ENCODE results near the gene CCNJL.

CCNJL gene

DNA sequence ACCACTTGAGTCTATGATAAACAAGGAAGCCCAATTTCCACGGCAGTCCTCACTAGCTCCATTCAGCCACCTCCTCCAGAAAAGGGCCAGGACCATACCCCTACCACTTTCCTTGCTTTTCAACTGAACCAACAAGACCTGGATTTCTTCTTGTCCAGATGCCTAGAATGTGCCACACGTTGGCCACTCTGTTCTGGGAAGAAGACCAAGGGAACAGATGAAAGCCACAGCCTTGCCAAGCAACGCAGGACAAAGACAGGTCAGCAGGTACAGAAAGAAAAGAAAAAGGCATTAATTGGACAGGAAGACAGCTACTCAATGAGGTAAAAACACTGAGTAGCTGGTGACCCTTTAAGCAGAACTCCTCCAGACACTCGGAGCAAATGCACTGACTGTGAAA is 2.2 kb downstream of the CCNJL start:
- H3K36me3 ChIP-seq (ENCODE audit: control insufficient read depth in 4 of 4, insufficient read depth in 4 of 4, low read length in 3 of 4), result no peaks in the 10 kb centered on the region
- POLR2A ChIA-PET, result no interaction called here
- no peaks in the 10 kb centered on the region for H3K9me3 ChIP-seq (ENCODE audit: control extremely low read depth in 1 of 5, control insufficient read depth in 4 of 5, insufficient read depth in 2 of 5, low read depth in 1 of 5, low read length in 4 of 5)
- peaks cover 0 to 55% (median 21%) of the 10 kb centered on the region in 5 experiments for H3K27me3 ChIP-seq (replicated peaks in 2 of 5; ENCODE audit: control insufficient read depth in 4 of 5, insufficient read depth in 5 of 5, low read length in 4 of 5)
- H3K4me1 ChIP-seq (ENCODE audit: control extremely low read depth in 1 of 4, control insufficient read depth in 4 of 4, insufficient read depth in 4 of 4, low read length in 3 of 4), result peaks cover 3 to 19% (median 17%) of the 10 kb centered on the region in 4 experiments
- no peak for DNase-seq
- no peak overlapping the region for H3K27ac ChIP-seq (ENCODE audit: insufficient read depth in 1 of 2, low read depth in 1 of 2, low read length in 2 of 2, poor library complexity in 1 of 2, severe bottlenecking in 2 of 2)
- WGBS (ENCODE audit: insufficient coverage), result 90% methylated on average over 4 of the region's 4 CpGs
- peak overlapping the region in 1 of 7 experiments; percentile 42 for H3K4me3 ChIP-seq (ENCODE audit: control insufficient read depth in 1 of 7, extremely low read depth in 1 of 7, insufficient read depth in 4 of 7, low read depth in 2 of 7, low read length in 6 of 7)
- CTCF ChIA-PET, result interaction anchor here (0.7 to 1.7 kb wide), 2 partner anchors 32 to 288 kb away, joined by 3 read pairs; no protein-coding TSS in a partner anchor

DNA sequence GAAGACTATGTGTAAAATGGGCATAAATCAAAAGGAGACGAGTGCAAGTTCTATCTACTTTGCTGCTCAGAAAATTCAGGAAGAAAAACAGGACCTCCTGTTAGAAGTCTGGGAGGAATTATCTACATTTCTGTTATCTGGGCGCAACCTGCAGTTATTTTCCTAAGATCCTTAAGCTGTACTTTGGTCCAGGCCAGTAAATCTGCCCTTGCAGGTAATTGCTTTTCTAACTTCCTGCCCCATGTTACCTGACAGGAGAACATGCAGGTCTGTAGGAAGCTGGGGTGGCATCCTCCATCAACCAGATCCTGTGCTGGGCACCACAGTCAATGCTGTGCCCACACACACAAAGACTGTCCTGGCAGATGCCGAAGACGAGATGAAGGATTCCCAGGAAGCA is 5.7 kb downstream of the CCNJL start:
- no peak for DNase-seq
- CTCF ChIA-PET, result interaction anchor here (1.9 kb wide), 1 partner anchor 9 kb away, joined by 5 read pairs; no protein-coding TSS in a partner anchor
- peaks cover 0 to 4% (median 3%) of the 10 kb centered on the region in 4 experiments for H3K4me1 ChIP-seq (ENCODE audit: control extremely low read depth in 1 of 4, control insufficient read depth in 4 of 4, insufficient read depth in 4 of 4, low read length in 3 of 4)
- no peaks in the 10 kb centered on the region for H3K9me3 ChIP-seq (ENCODE audit: control extremely low read depth in 1 of 5, control insufficient read depth in 4 of 5, insufficient read depth in 2 of 5, low read depth in 1 of 5, low read length in 4 of 5)
- whole genome bisulfite sequencing (ENCODE audit: insufficient coverage), result 87% methylated on average over 4 of the region's 4 CpGs
- H3K27me3 ChIP-seq (replicated peaks in 2 of 5; ENCODE audit: control insufficient read depth in 4 of 5, insufficient read depth in 5 of 5, low read length in 4 of 5), result peaks cover 0 to 31% (median 16%) of the 10 kb centered on the region in 5 experiments
- no peak overlapping the region for H3K4me3 ChIP-seq (ENCODE audit: control insufficient read depth in 1 of 7, extremely low read depth in 1 of 7, insufficient read depth in 4 of 7, low read depth in 2 of 7, low read length in 6 of 7)
- peaks cover 0 to 9% (median 0%) of the 10 kb centered on the region in 4 experiments for H3K36me3 ChIP-seq (ENCODE audit: control insufficient read depth in 4 of 4, insufficient read depth in 4 of 4, low read length in 3 of 4)
- POLR2A ChIA-PET, result no interaction called here
- no peak overlapping the region for H3K27ac ChIP-seq (ENCODE audit: insufficient read depth in 1 of 2, low read depth in 1 of 2, low read length in 2 of 2, poor library complexity in 1 of 2, severe bottlenecking in 2 of 2)

GRCh38 chr5:160305319-160305718 is 7.0 kb downstream of the CCNJL start:
- ChIA-PET POLR2A (no interaction called here), CTCF (no interaction called here)
- no peak for DNase-seq
- no peak overlapping the region for H3K4me3 ChIP-seq (ENCODE audit: control insufficient read depth in 1 of 7, extremely low read depth in 1 of 7, insufficient read depth in 4 of 7, low read depth in 2 of 7, low read length in 6 of 7)
- H3K27me3 ChIP-seq (replicated peaks in 2 of 5; ENCODE audit: control insufficient read depth in 4 of 5, insufficient read depth in 5 of 5, low read length in 4 of 5), result peaks cover 0 to 17% (median 8%) of the 10 kb centered on the region in 5 experiments
- no peaks in the 10 kb centered on the region for H3K9me3 ChIP-seq (ENCODE audit: control extremely low read depth in 1 of 5, control insufficient read depth in 4 of 5, insufficient read depth in 2 of 5, low read depth in 1 of 5, low read length in 4 of 5)
- H3K36me3 ChIP-seq (ENCODE audit: control insufficient read depth in 4 of 4, insufficient read depth in 4 of 4, low read length in 3 of 4), result peaks cover 0 to 9% (median 0%) of the 10 kb centered on the region in 4 experiments
- no peak overlapping the region for H3K27ac ChIP-seq (ENCODE audit: insufficient read depth in 1 of 2, low read depth in 1 of 2, low read length in 2 of 2, poor library complexity in 1 of 2, severe bottlenecking in 2 of 2)
- H3K4me1 ChIP-seq (ENCODE audit: control extremely low read depth in 1 of 4, control insufficient read depth in 4 of 4, insufficient read depth in 4 of 4, low read length in 3 of 4), result no peaks in the 10 kb centered on the region
- WGBS (ENCODE audit: insufficient coverage), result 98% methylated on average over 6 of the region's 10 CpGs

- Histone ChIP-seq H3K4me3 (ENCODE audit: control insufficient read depth in 1 of 7, extremely low read depth in 1 of 7, insufficient read depth in 4 of 7, low read depth in 2 of 7, low read length in 6 of 7) (no peak overlapping the region), H3K36me3 (ENCODE audit: control insufficient read depth in 4 of 4, insufficient read depth in 4 of 4, low read length in 3 of 4) (peaks cover 0 to 9% (median 0%) of the 10 kb centered on the region in 4 experiments), H3K27ac (ENCODE audit: insufficient read depth in 1 of 2, low read depth in 1 of 2, low read length in 2 of 2, poor library complexity in 1 of 2, severe bottlenecking in 2 of 2) (no peak overlapping the region), H3K9me3 (ENCODE audit: control extremely low read depth in 1 of 5, control insufficient read depth in 4 of 5, insufficient read depth in 2 of 5, low read depth in 1 of 5, low read length in 4 of 5) (no peaks in the 10 kb centered on the region), H3K4me1 (ENCODE audit: control extremely low read depth in 1 of 4, control insufficient read depth in 4 of 4, insufficient read depth in 4 of 4, low read length in 3 of 4) (no peaks in the 10 kb centered on the region), H3K27me3 (replicated peaks in 2 of 5; ENCODE audit: control insufficient read depth in 4 of 5, insufficient read depth in 5 of 5, low read length in 4 of 5) (peaks cover 0 to 4% (median 0%) of the 10 kb centered on the region in 5 experiments)
- ChIA-PET CTCF (no interaction called here), POLR2A (no interaction called here)
- no peak for DNase-seq
- WGBS (ENCODE audit: insufficient coverage), result 84% methylated on average over 3 of the region's 3 CpGs
Observed at GRCh38 chr5:160303690-160304089, 8.7 kb downstream of the CCNJL start.

DNA sequence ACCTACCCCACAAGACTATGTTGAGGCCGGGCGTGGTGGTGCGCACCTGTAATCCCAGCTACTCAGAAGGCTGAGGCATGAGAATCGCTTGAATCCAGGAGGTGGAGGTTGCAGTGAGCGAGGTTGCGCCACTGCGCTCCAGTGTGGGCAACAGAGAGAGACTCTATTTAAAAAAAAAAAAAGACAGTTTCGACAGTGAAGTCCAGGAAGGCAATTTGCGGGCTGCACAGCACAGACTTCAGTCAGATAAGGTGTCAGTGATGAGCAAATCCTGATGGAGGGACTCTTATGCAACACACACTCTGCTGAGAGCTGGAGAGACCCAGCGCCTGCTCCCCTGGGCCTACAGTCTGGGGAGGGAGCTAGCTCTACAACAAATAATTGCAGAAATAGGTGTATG is 14.2 kb downstream of the CCNJL start:
- ChIA-PET CTCF (interaction anchor here (1.1 to 1.5 kb wide), 2 partner anchors 9 to 57 kb away, joined by 3 to 5 read pairs; no protein-coding TSS in a partner anchor), POLR2A (no interaction called here)
- WGBS (ENCODE audit: insufficient coverage), result 94% methylated on average over 8 of the region's 10 CpGs
- H3K9me3 ChIP-seq (ENCODE audit: control extremely low read depth in 1 of 5, control insufficient read depth in 4 of 5, insufficient read depth in 2 of 5, low read depth in 1 of 5, low read length in 4 of 5), result no peaks in the 10 kb centered on the region
- DNase-seq, result no peak
- H3K36me3 ChIP-seq (ENCODE audit: control insufficient read depth in 4 of 4, insufficient read depth in 4 of 4, low read length in 3 of 4), result no peaks in the 10 kb centered on the region
- H3K4me3 ChIP-seq (ENCODE audit: control insufficient read depth in 1 of 7, extremely low read depth in 1 of 7, insufficient read depth in 4 of 7, low read depth in 2 of 7, low read length in 6 of 7), result no peak overlapping the region
- no peaks in the 10 kb centered on the region for H3K27me3 ChIP-seq (replicated peaks in 2 of 5; ENCODE audit: control insufficient read depth in 4 of 5, insufficient read depth in 5 of 5, low read length in 4 of 5)
- H3K4me1 ChIP-seq (ENCODE audit: control extremely low read depth in 1 of 4, control insufficient read depth in 4 of 4, insufficient read depth in 4 of 4, low read length in 3 of 4), result peaks cover 0 to 10% (median 0%) of the 10 kb centered on the region in 4 experiments
- H3K27ac ChIP-seq (ENCODE audit: insufficient read depth in 1 of 2, low read depth in 1 of 2, low read length in 2 of 2, poor library complexity in 1 of 2, severe bottlenecking in 2 of 2), result no peak overlapping the region

- no peak overlapping the region for H3K4me3 ChIP-seq (ENCODE audit: control insufficient read depth in 1 of 7, extremely low read depth in 1 of 7, insufficient read depth in 4 of 7, low read depth in 2 of 7, low read length in 6 of 7)
- no peaks in the 10 kb centered on the region for H3K27me3 ChIP-seq (replicated peaks in 2 of 5; ENCODE audit: control insufficient read depth in 4 of 5, insufficient read depth in 5 of 5, low read length in 4 of 5)
- ChIA-PET CTCF (interaction anchor here (0.6 to 1.5 kb wide), 2 partner anchors 9 to 276 kb away, joined by 3 to 5 read pairs; no protein-coding TSS in a partner anchor), POLR2A (no interaction called here)
- DNase-seq, result no peak
- H3K9me3 ChIP-seq (ENCODE audit: control extremely low read depth in 1 of 5, control insufficient read depth in 4 of 5, insufficient read depth in 2 of 5, low read depth in 1 of 5, low read length in 4 of 5), result no peaks in the 10 kb centered on the region
- no peaks in the 10 kb centered on the region for H3K36me3 ChIP-seq (ENCODE audit: control insufficient read depth in 4 of 4, insufficient read depth in 4 of 4, low read length in 3 of 4)
- peaks cover 0 to 10% (median 0%) of the 10 kb centered on the region in 4 experiments for H3K4me1 ChIP-seq (ENCODE audit: control extremely low read depth in 1 of 4, control insufficient read depth in 4 of 4, insufficient read depth in 4 of 4, low read length in 3 of 4)
- 100% methylated on average over 3 of the region's 5 CpGs for WGBS (ENCODE audit: insufficient coverage)
- no peak overlapping the region for H3K27ac ChIP-seq (ENCODE audit: insufficient read depth in 1 of 2, low read depth in 1 of 2, low read length in 2 of 2, poor library complexity in 1 of 2, severe bottlenecking in 2 of 2)
Observed at GRCh38 chr5:160297776-160298175, 14.6 kb downstream of the CCNJL start.

GRCh38 chr5:160297004-160297403 is 15.4 kb downstream of the CCNJL start:
- ChIA-PET POLR2A (no interaction called here), CTCF (interaction anchor here (1.0 to 1.5 kb wide), 2 partner anchors 10 to 96 kb away, joined by 3 to 5 read pairs; no protein-coding TSS in a partner anchor)
- 100% methylated on average over 1 of the region's 1 CpG for WGBS (ENCODE audit: insufficient coverage)
- Histone ChIP-seq H3K9me3 (ENCODE audit: control extremely low read depth in 1 of 5, control insufficient read depth in 4 of 5, insufficient read depth in 2 of 5, low read depth in 1 of 5, low read length in 4 of 5) (no peaks in the 10 kb centered on the region), H3K4me3 (ENCODE audit: control insufficient read depth in 1 of 7, extremely low read depth in 1 of 7, insufficient read depth in 4 of 7, low read depth in 2 of 7, low read length in 6 of 7) (no peak overlapping the region), H3K27me3 (replicated peaks in 2 of 5; ENCODE audit: control insufficient read depth in 4 of 5, insufficient read depth in 5 of 5, low read length in 4 of 5) (no peaks in the 10 kb centered on the region), H3K4me1 (ENCODE audit: control extremely low read depth in 1 of 4, control insufficient read depth in 4 of 4, insufficient read depth in 4 of 4, low read length in 3 of 4) (peaks cover 0 to 10% (median 0%) of the 10 kb centered on the region in 4 experiments), H3K27ac (ENCODE audit: insufficient read depth in 1 of 2, low read depth in 1 of 2, low read length in 2 of 2, poor library complexity in 1 of 2, severe bottlenecking in 2 of 2) (no peak overlapping the region), H3K36me3 (ENCODE audit: control insufficient read depth in 4 of 4, insufficient read depth in 4 of 4, low read length in 3 of 4) (no peaks in the 10 kb centered on the region)
- DNase-seq, result no peak

Data from common myeloid progenitor, CD34-positive (primary cell).